H1 (cell line): ENCODE data around the gene OR12D3. TPM values are rescaled to one million over a fixed set of nuclear protein-coding genes. Genes with fewer than 3 reads are reported as not detected.
A peak's percentile ranks its signal among the peaks of the same experiment; 100 is the strongest.

Source experiments
- CTCF ChIA-PET: fragments of 300-600 bp; sonication (Branson Sonifier 250); formaldehyde crosslinking; loops from one replicate; lab custom pipeline; 2021; ENCODE audit not compliant: partially characterized antibody; lab: Charles Lee
- POLR2A ChIA-PET: fragments of 300-600 bp; sonication (Branson Sonifier 250); formaldehyde crosslinking; loops from one replicate; lab custom pipeline; 2021; ENCODE audit warnings: inconsistent platforms; ENCODE audit not compliant: partially characterized antibody; lab: Charles Lee
- DNase-seq, 2 experiments: peaks; one replicate each; pipeline versions ENCODE4 v3.0.0 to v3.0.0-alpha.2; 2010 to 2022; ENCODE audit warnings: low spot score in 2 of 2, low read depth in 1 of 2, mixed read lengths in 1 of 2
- FAIRE-seq: peaks from 2 replicates; lab custom pipeline; 2011; peaks lifted over from hg19 to GRCh38; lab: Jason Lieb, UNC
- H2AFZ ChIP-seq: 2 replicates; pipeline ENCODE4 v1.8.1; 2012; ENCODE audit warnings: low read length, inconsistent platforms
- H2AK5ac ChIP-seq: 2 replicates; pipeline ENCODE4 v1.6.1; 2013; ENCODE audit warnings: low read depth, low read length
- H2BK120ac ChIP-seq: replicated peaks from 2 replicates; pipeline ENCODE3; 2013; ENCODE audit warnings: low read depth, low read length, inconsistent platforms
- H2BK12ac ChIP-seq: 2 replicates; pipeline ENCODE4 v1.6.1; 2013; ENCODE audit warnings: low read depth, low read length
- H2BK15ac ChIP-seq: 2 replicates; pipeline ENCODE4 v1.6.1; 2013; ENCODE audit warnings: low read length
- H2BK20ac ChIP-seq: 2 replicates; pipeline ENCODE4 v1.6.1; 2013; ENCODE audit warnings: low read length
- H2BK5ac ChIP-seq: 2 replicates; pipeline ENCODE4 v1.6.1; 2013; ENCODE audit warnings: low read depth, low read length
- H3K14ac ChIP-seq: 2 replicates; pipeline ENCODE4 v1.6.1; 2013; ENCODE audit warnings: inconsistent platforms; ENCODE audit not compliant: insufficient read length
- H3K18ac ChIP-seq: 2 replicates; pipeline ENCODE4 v1.6.1; 2013; ENCODE audit warnings: low read length; ENCODE audit errors: extremely low read depth
- H3K23ac ChIP-seq: 2 replicates; pipeline ENCODE4 v1.6.1; 2013; ENCODE audit warnings: inconsistent platforms; ENCODE audit not compliant: insufficient read length
- H3K23me2 ChIP-seq: 2 replicates; pipeline ENCODE4 v1.6.1; 2013; ENCODE audit warnings: low read depth, low read length
- H3K27ac ChIP-seq: 2 replicates; pipeline ENCODE4 v1.6.1; 2011; ENCODE audit warnings: low read depth, low read length, inconsistent platforms
- H3K27me3 ChIP-seq, 4 experiments: replicated peaks in 1 of 4; 1 replicate in 1 of 4; 2 replicates in 3 of 4; pipeline versions ENCODE4 v1.6.1 to v1.8.1; 2011 to 2013; ENCODE audit warnings: low read length in 3 of 4, mild to moderate bottlenecking in 3 of 4, inconsistent platforms in 2 of 4, mixed read lengths in 2 of 4, moderate library complexity in 1 of 4; ENCODE audit not compliant: control insufficient read depth in 3 of 4, insufficient read depth in 3 of 4; ENCODE audit errors: extremely low read depth in 1 of 4
- H3K36me3 ChIP-seq, 4 experiments: 2 replicates each; pipeline versions ENCODE4 v1.6.1 to v1.8.1; 2011 to 2013; ENCODE audit warnings: mild to moderate bottlenecking in 4 of 4, low read length in 3 of 4, moderate library complexity in 2 of 4, control low read depth in 1 of 4, inconsistent platforms in 1 of 4; ENCODE audit not compliant: insufficient read depth in 4 of 4, control insufficient read depth in 2 of 4
- H3K4ac ChIP-seq: replicated peaks from 2 replicates; pipeline ENCODE3; 2013; ENCODE audit warnings: low read length, low read depth, mixed read lengths, inconsistent platforms; ENCODE audit not compliant: insufficient read length
- H3K4me1 ChIP-seq, 4 experiments: replicated peaks in 1 of 4; 1 replicate in 1 of 4; 2 replicates in 3 of 4; pipeline versions ENCODE4 v1.6.1 to v1.8.1; 2011 to 2013; ENCODE audit warnings: low read length in 3 of 4, inconsistent platforms in 2 of 4, mixed read lengths in 1 of 4; ENCODE audit not compliant: insufficient read depth in 4 of 4, control insufficient read depth in 3 of 4
- H3K4me2 ChIP-seq, 2 experiments: 2 replicates each; pipeline versions ENCODE4 v1.6.1 to v1.8.1; 2011 to 2013; ENCODE audit warnings: low read depth in 2 of 2, low read length in 2 of 2, control low read depth in 1 of 2, inconsistent platforms in 1 of 2, mild to moderate bottlenecking in 1 of 2; ENCODE audit not compliant: insufficient read depth in 1 of 2
- H3K4me3 ChIP-seq, 4 experiments: fragments of 200-600, 300-600 bp in 1 of 4; sonication (generic), shearing (Covaris generic), sonication (Bioruptor Twin) in 1 of 4; 2 replicates each; pipeline versions ENCODE4 v1.5.1 to v1.8.1; 2011 to 2016; ENCODE audit warnings: low read length in 4 of 4, low read depth in 3 of 4, control low read depth in 2 of 4, inconsistent platforms in 2 of 4, mild to moderate bottlenecking in 2 of 4, mixed read lengths in 1 of 4, moderate library complexity in 1 of 4; ENCODE audit not compliant: insufficient read depth in 2 of 4; ENCODE audit errors: extremely low read depth in 1 of 4
- H3K56ac ChIP-seq: replicated peaks from 2 replicates; pipeline ENCODE3; 2013; ENCODE audit warnings: low read depth, mild to moderate bottlenecking, mixed read lengths, low read length, inconsistent platforms; ENCODE audit not compliant: insufficient read length
- H3K79me1 ChIP-seq: 2 replicates; pipeline ENCODE4 v1.6.1; 2013; ENCODE audit warnings: low read depth, low read length, control low read depth
- H3K79me2 ChIP-seq, 2 experiments: 2 replicates each; pipeline versions ENCODE4 v1.6.1 to v1.8.1; 2012 to 2013; ENCODE audit warnings: low read length in 2 of 2, mild to moderate bottlenecking in 2 of 2, inconsistent platforms in 1 of 2; ENCODE audit not compliant: insufficient read depth in 2 of 2, control insufficient read depth in 1 of 2
- H3K9ac ChIP-seq, 4 experiments: replicated peaks in 1 of 4; 1 replicate in 1 of 4; 2 replicates in 3 of 4; pipeline versions ENCODE4 v1.6.1 to v1.8.1; 2011 to 2013; ENCODE audit warnings: low read depth in 3 of 4, low read length in 3 of 4, control low read depth in 2 of 4, mild to moderate bottlenecking in 2 of 4, moderate library complexity in 2 of 4, inconsistent platforms in 1 of 4; ENCODE audit errors: extremely low read depth in 1 of 4
- H3K9me3 ChIP-seq, 2 experiments: 2 replicates each; pipeline versions ENCODE4 v1.6.1 to v1.8.1; 2012 to 2013; ENCODE audit warnings: mild to moderate bottlenecking in 2 of 2, moderate library complexity in 2 of 2, control low read depth in 1 of 2, inconsistent platforms in 1 of 2, low read depth in 1 of 2, low read length in 1 of 2, mixed read lengths in 1 of 2; ENCODE audit not compliant: insufficient read depth in 2 of 2
- H4K20me1 ChIP-seq, 2 experiments: replicated peaks in 1 of 2; 2 replicates each; pipeline versions ENCODE3 to v1.8.1; 2011 to 2013; ENCODE audit warnings: inconsistent platforms in 2 of 2, low read length in 2 of 2, mild to moderate bottlenecking in 1 of 2; ENCODE audit not compliant: insufficient read depth in 2 of 2, control insufficient read depth in 1 of 2
- H4K5ac ChIP-seq: 2 replicates; pipeline ENCODE4 v1.6.1; 2013; ENCODE audit warnings: low read length, low read depth, mixed read lengths, inconsistent platforms; ENCODE audit not compliant: insufficient read length
- H4K8ac ChIP-seq: 2 replicates; pipeline ENCODE4 v1.8.0; 2013; ENCODE audit warnings: mild to moderate bottlenecking, moderate library complexity, low read length, inconsistent platforms; ENCODE audit not compliant: insufficient read depth; ENCODE audit errors: extremely low read depth
- H4K91ac ChIP-seq: replicated peaks from 2 replicates; pipeline ENCODE3; 2013; ENCODE audit warnings: low read length, mixed read lengths, inconsistent platforms; ENCODE audit not compliant: insufficient read length
- CTCF ChIP-seq, 3 experiments: IDR thresholded peaks; 1 replicate in 2 of 3; 2 replicates in 1 of 3; pipeline versions ENCODE4 v1.5.1 to v1.6.1; 2011; ENCODE audit warnings: low read length in 3 of 3, mild to moderate bottlenecking in 3 of 3, inconsistent platforms in 2 of 3, low read depth in 1 of 3, moderate library complexity in 1 of 3; ENCODE audit not compliant: insufficient read depth in 1 of 3; ENCODE audit errors: control extremely low read depth in 1 of 3
- RAD21 ChIP-seq, 2 experiments: IDR thresholded peaks in 1 of 2; conservative IDR thresholded peaks in 1 of 2; 2 replicates each; pipeline ENCODE4 v1.6.1; 2011; ENCODE audit warnings: low read depth in 2 of 2, low read length in 2 of 2, improper control_type of control experiment in 1 of 2, inconsistent platforms in 1 of 2, mild to moderate bottlenecking in 1 of 2, moderate library complexity in 1 of 2
- RXRA ChIP-seq: IDR thresholded peaks from 2 replicates; pipeline ENCODE4 v1.6.1; 2011; ENCODE audit warnings: low read depth, mild to moderate bottlenecking, low read length, moderate library complexity; ENCODE audit not compliant: insufficient read depth
- polyA plus RNA-seq, 7 experiments: library from polyadenylated mRNA; depleted of rRNA in 3 of 7; stranded (reverse) in 5 of 7; unstranded in 2 of 7; fragments of >200 nt in 5 of 7; fragments of 200-250 nt in 2 of 7; gene quantifications; 1 replicate in 5 of 7; 2 replicates in 1 of 7; 4 replicates in 1 of 7; pipeline versions ENCODE4 v1.2.1 to v1.2.3, GENCODE V29; 2011 to 2013; ENCODE audit warnings: missing spikeins in 2 of 7, mixed read lengths in 2 of 7
- total RNA-seq: library from RNA; stranded (reverse); fragmentation: NEBNext Ultra II Directional; extraction: Animal tissue kit (Norgen Biotek cat#: 25700); gene quantifications from 2 replicates; pipeline ENCODE4 v1.2.1, GENCODE V29; 2021

The OR12D3 gene
- total and polyA plus RNA-seq, 2 of the 8 experiments (the other 6 are each of a cell fraction or from before 2014, with no cell fraction given), result not detected

GRCh38 chr6:29376003-29376402, 912 bp upstream of the OR12D3 start:
- H3K4ac ChIP-seq, result no peak overlapping the region
- DNase-seq, result no peak

More at GRCh38 chr6:29376003-29376402, 912 bp upstream of the OR12D3 start:
- H3K4me3 ChIP-seq, result no peak overlapping the region
- no peak overlapping the region for H2AK5ac ChIP-seq
- TF ChIP-seq RAD21 (IDR thresholded peaks at IDR 0.05 in 1 of 2, conservative IDR thresholded peaks at IDR 0.05 in 1 of 2; ENCODE audit: low read depth in 2 of 2, low read length in 2 of 2), result peak; percentile 67 to 68
- TF ChIP-seq RXRA, result no peak
- peak in 1 of 3 experiments; percentile 32; a peak in 1 of 4 replicates for TF ChIP-seq CTCF (IDR thresholded peaks at IDR 0.05; ENCODE audit: control extremely low read depth in 1 of 3, insufficient read depth in 1 of 3, low read depth in 1 of 3, low read length in 3 of 3)
- no peak overlapping the region for H3K56ac ChIP-seq
- H2BK12ac ChIP-seq, result no peak overlapping the region
- H3K23me2 ChIP-seq, result 0 out of 2 replicates have a peak, but pooled peaks cover 2% of the 10 kb centered on the region
- no peaks in the 10 kb centered on the region for H3K4me1 ChIP-seq
- H2BK120ac ChIP-seq, result no peak overlapping the region
- no peaks in the 10 kb centered on the region for H3K79me2 ChIP-seq
- no peaks in the 10 kb centered on the region for H3K9me3 ChIP-seq
- no peak overlapping the region for H3K4me2 ChIP-seq
- no peak overlapping the region for H4K8ac ChIP-seq
- no peak overlapping the region for H2AFZ ChIP-seq
- H3K9ac ChIP-seq, result no peak overlapping the region
- no peak overlapping the region for H3K18ac ChIP-seq
- no peak overlapping the region for H2BK15ac ChIP-seq
- H4K5ac ChIP-seq, result no peak overlapping the region
- H3K79me1 ChIP-seq, result no peaks in the 10 kb centered on the region
- FAIRE-seq, result no peak
- no peak overlapping the region for H4K91ac ChIP-seq
- H3K23ac ChIP-seq, result no peak overlapping the region
- ChIA-PET POLR2A (interaction anchor here (0.7 to 1.8 kb wide), 2 partner anchors 213 to 242 kb away, joined by 3 read pairs; no protein-coding TSS in a partner anchor), CTCF (interaction anchor here (0.8 to 4.5 kb wide), 14 partner anchors 8 to 356 kb away, joined by 3 to 53 read pairs (median 3); no protein-coding TSS in a partner anchor)
- no peak overlapping the region for H2BK5ac ChIP-seq
- H3K27me3 ChIP-seq, result no peaks in the 10 kb centered on the region
- no peak overlapping the region for H2BK20ac ChIP-seq
- no peak overlapping the region for H3K14ac ChIP-seq
- no peaks in the 10 kb centered on the region for H3K36me3 ChIP-seq
- peaks cover 0 to 2% of the 10 kb centered on the region in 2 experiments for H4K20me1 ChIP-seq
- H3K27ac ChIP-seq, result no peak overlapping the region
